ENCODE results near the gene OASL. TPM values are rescaled to one million over a fixed set of nuclear protein-coding genes. Genes with fewer than 3 reads are reported as not detected.

The OASL gene
- total RNA-seq: 10 to 100 TPM in 4 of 6 donors, 1 to 10 TPM in 2; 5.2 to 24.2 (median 17.2) TPM

GRCh38 chr12:121038861-121039668, at the start of gene OASL:
Gene OASL, minus strand, starts transcription at chr12:121039246. Its CDS starts 275 bp downstream, at chr12:121038971.
- Histone ChIP-seq H3K9me3 (no peaks in the 10 kb centered on the region), H3K36me3 (no peaks in the 10 kb centered on the region), H3K4me3 (peak within 1 kb of the TSS; percentile 37 to 61 (median 54)), H3K27ac (peak within 1 kb of the TSS; percentile 35 to 78 (median 76)), H3K4me1 (peaks cover 5 to 20% (median 8%) of the 10 kb centered on the region in 4 donors), H3K27me3 (no peaks in the 10 kb centered on the region)
- 21 to 24% methylated on average over 10 to 13 of the region's 13 CpGs for WGBS, 2 donors
- TF ChIP-seq CTCF (IDR thresholded peaks at IDR 0.05): no peak
- TF ChIP-seq EP300 (IDR thresholded peaks at IDR 0.05): no peak
- TF ChIP-seq POLR2A (IDR thresholded peaks at IDR 0.05): peak in 3 of 4 donors; percentile 41 to 82 (median 48)
- peak; percentile 28 to 65 for TF ChIP-seq POLR2AphosphoS5 (IDR thresholded peaks at IDR 0.05)
- peak in 1 of 2 donors; percentile 64 for DNase-seq
- ATAC-seq (ENCODE audit: low FRiP score in 2 of 2): peak; percentile 85 to 86

GRCh38 chr12:121088195-121088585, 49.1 kb upstream of the OASL start:
- no peak for TF ChIP-seq CTCF (IDR thresholded peaks at IDR 0.05)
- TF ChIP-seq EP300 (IDR thresholded peaks at IDR 0.05): no peak
- TF ChIP-seq POLR2AphosphoS5 (IDR thresholded peaks at IDR 0.05): no peak
- no peak for TF ChIP-seq POLR2A (IDR thresholded peaks at IDR 0.05)
- Histone ChIP-seq H3K27ac (no peak overlapping the region), H3K36me3 (no peaks in the 10 kb centered on the region), H3K4me1 (peaks cover 0 to 4% (median 0%) of the 10 kb centered on the region in 4 donors), H3K9me3 (no peaks in the 10 kb centered on the region), H3K27me3 (no peaks in the 10 kb centered on the region), H3K4me3 (no peak overlapping the region)
- 88 to 100% methylated on average over 6 of the region's 6 CpGs for WGBS, 2 donors
- ATAC-seq (ENCODE audit: low FRiP score in 2 of 2) (no peak), DNase-seq (no peak)

GRCh38 chr12:121087467-121088194, 48.6 kb upstream of the OASL start:
- Histone ChIP-seq H3K4me3 (no peak overlapping the region), H3K4me1 (peaks cover 0 to 4% (median 0%) of the 10 kb centered on the region in 4 donors), H3K9me3 (no peaks in the 10 kb centered on the region), H3K27me3 (no peaks in the 10 kb centered on the region), H3K36me3 (no peaks in the 10 kb centered on the region), H3K27ac (no peak overlapping the region)
- no peak for TF ChIP-seq CTCF (IDR thresholded peaks at IDR 0.05)
- TF ChIP-seq POLR2A (IDR thresholded peaks at IDR 0.05): no peak
- TF ChIP-seq EP300 (IDR thresholded peaks at IDR 0.05): no peak
- no peak for TF ChIP-seq POLR2AphosphoS5 (IDR thresholded peaks at IDR 0.05)
- no peak for DNase-seq
- no peak for ATAC-seq (ENCODE audit: low FRiP score in 2 of 2)
- WGBS, 2 donors: 69 to 74% methylated on average over 9 to 11 of the region's 11 CpGs

GRCh38 chr12:121086781-121087295, 47.8 kb upstream of the OASL start:
- Histone ChIP-seq H3K36me3 (no peaks in the 10 kb centered on the region), H3K4me3 (no peak overlapping the region), H3K27me3 (no peaks in the 10 kb centered on the region), H3K27ac (no peak overlapping the region), H3K4me1 (peaks cover 0 to 4% (median 0%) of the 10 kb centered on the region in 4 donors), H3K9me3 (no peaks in the 10 kb centered on the region)
- 84 to 87% methylated on average over 8 of the region's 8 CpGs for WGBS, 2 donors
- DNase-seq (no peak), ATAC-seq (ENCODE audit: low FRiP score in 2 of 2) (no peak)
- TF ChIP-seq POLR2AphosphoS5 (IDR thresholded peaks at IDR 0.05) (no peak), EP300 (IDR thresholded peaks at IDR 0.05) (no peak), POLR2A (IDR thresholded peaks at IDR 0.05) (no peak), CTCF (IDR thresholded peaks at IDR 0.05) (no peak)

All from upper lobe of left lung (tissue), 6 donors.